Measurements from ENCODE around the gene LGALS13. TPM values are rescaled to one million over a fixed set of nuclear protein-coding genes. Genes with fewer than 3 reads are reported as not detected.
"Not testable (repeated sequence)": the region's sequence is repeated elsewhere in the genome, so short reads cannot be mapped to it uniquely, and the experiment has no call there.

LGALS13 gene
- total RNA-seq, 1 donor from 2014 or later = not detected

GRCh38 chr19:39588066-39588465 lies 14.3 kb upstream of the LGALS13 start:
- intact Hi-C loops (cut with micrococcal nuclease) = no loop called here
- Mint-ChIP-seq H3K27ac (no peak overlapping the region), H3K4me3 (no peak overlapping the region), H3K36me3 (ENCODE audit: low read depth) (no peaks in the 10 kb centered on the region), H3K4me1 (ENCODE audit: low read depth) (no peaks in the 10 kb centered on the region), H3K27me3 (ENCODE audit: insufficient read depth) (peaks cover 4% of the 10 kb centered on the region), H3K9me3 (peaks cover 16% of the 10 kb centered on the region)
- no peak for DNase-seq (ENCODE audit: low spot score)

DNA sequence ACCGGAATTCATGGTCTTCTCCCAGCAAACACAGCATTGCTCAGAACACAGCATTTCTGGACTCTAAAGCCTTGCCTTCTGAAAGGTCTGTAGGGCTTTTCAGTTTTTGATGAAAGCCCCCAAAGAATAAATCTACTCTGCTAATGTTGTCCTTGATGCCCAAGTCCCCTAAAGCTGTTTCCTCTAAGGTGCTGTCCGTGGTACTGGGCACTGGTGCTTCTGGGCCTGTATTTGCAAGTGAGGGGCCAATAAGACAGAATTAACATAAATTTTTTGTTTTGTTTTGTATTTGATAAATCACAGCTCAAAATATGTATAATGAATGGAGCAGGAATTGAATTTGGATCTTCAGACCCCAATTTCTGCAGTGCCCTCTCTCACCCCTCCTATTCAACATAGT lies 12.1 kb upstream of the LGALS13 start:
- intact Hi-C loops (cut with micrococcal nuclease) = no loop called here
- Mint-ChIP-seq H3K27me3 (ENCODE audit: insufficient read depth) (peaks cover 4% of the 10 kb centered on the region), H3K4me1 (ENCODE audit: low read depth) (no peaks in the 10 kb centered on the region), H3K27ac (no peak overlapping the region), H3K36me3 (ENCODE audit: low read depth) (no peaks in the 10 kb centered on the region), H3K9me3 (peaks cover 16% of the 10 kb centered on the region), H3K4me3 (no peak overlapping the region)
- no peak for DNase-seq (ENCODE audit: low spot score)

DNA sequence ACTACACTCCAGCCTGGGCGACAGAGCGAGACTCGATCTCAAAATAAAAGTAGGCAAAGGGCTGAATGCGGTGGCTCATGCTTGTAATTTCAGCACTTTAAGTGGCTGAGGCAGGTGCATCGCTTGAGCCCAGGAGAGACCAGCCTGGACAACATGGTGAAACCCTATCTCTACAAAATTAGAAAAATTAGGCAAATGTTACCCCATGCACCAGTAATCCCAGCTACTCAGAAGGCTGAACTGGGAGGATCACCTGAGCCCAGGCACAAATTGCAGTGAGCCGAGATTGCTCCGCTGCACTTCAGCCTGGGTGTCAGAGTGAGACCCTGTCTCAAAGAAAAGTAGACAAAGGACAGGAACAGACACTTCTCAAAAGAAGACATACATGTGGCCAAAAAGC lies 9.9 kb upstream of the LGALS13 start:
- DNase-seq (ENCODE audit: low spot score) = no peak
- intact Hi-C loops (cut with micrococcal nuclease) = no loop called here
- Mint-ChIP-seq H3K27ac (no peak overlapping the region), H3K9me3 (peaks cover 4% of the 10 kb centered on the region), H3K4me1 (ENCODE audit: low read depth) (no peaks in the 10 kb centered on the region), H3K4me3 (no peak overlapping the region), H3K27me3 (ENCODE audit: insufficient read depth) (peaks cover 4% of the 10 kb centered on the region), H3K36me3 (ENCODE audit: low read depth) (no peaks in the 10 kb centered on the region)

DNA sequence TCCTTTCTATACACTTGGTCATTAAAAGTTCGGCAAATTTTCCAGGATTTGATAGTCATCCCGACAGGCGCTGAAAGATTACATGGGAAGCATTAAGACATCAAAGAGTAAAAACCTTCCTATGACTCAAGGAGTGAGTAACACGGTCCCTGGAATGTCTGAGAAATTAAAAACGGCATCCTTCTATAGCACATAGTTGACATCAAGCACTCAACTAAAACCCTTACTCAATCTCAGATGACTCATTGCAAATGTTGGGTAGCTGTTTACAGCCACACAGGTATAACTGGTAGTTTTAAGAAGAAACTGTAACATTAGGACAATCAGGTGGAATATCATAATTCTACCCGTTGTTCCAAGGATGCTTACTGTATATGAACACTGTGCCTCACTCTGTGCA lies 6.4 kb upstream of the LGALS13 start:
- Mint-ChIP-seq H3K4me1 (ENCODE audit: low read depth) (no peaks in the 10 kb centered on the region), H3K27me3 (ENCODE audit: insufficient read depth) (peaks cover 4% of the 10 kb centered on the region), H3K4me3 (no peak overlapping the region), H3K27ac (no peak overlapping the region), H3K9me3 (peaks cover 12% of the 10 kb centered on the region), H3K36me3 (ENCODE audit: low read depth) (no peaks in the 10 kb centered on the region)
- intact Hi-C loops (cut with micrococcal nuclease) = loop anchor here (5.0 kb wide), 1 partner anchor 51 kb away; no protein-coding TSS in a partner anchor
- no peak for DNase-seq (ENCODE audit: low spot score)

- intact Hi-C loops (cut with micrococcal nuclease) = loop anchor here (5.0 kb wide), 1 partner anchor 50 kb away; no protein-coding TSS in a partner anchor
- Mint-ChIP-seq H3K4me1 (ENCODE audit: low read depth) (no peaks in the 10 kb centered on the region), H3K9me3 (peaks cover 12% of the 10 kb centered on the region), H3K27me3 (ENCODE audit: insufficient read depth) (peaks cover 2% of the 10 kb centered on the region), H3K36me3 (ENCODE audit: low read depth) (no peaks in the 10 kb centered on the region), H3K27ac (no peak overlapping the region), H3K4me3 (no peak overlapping the region)
- DNase-seq (ENCODE audit: low spot score) = no peak
Measured at GRCh38 chr19:39596911-39597310, 5.4 kb upstream of the LGALS13 start.

DNA sequence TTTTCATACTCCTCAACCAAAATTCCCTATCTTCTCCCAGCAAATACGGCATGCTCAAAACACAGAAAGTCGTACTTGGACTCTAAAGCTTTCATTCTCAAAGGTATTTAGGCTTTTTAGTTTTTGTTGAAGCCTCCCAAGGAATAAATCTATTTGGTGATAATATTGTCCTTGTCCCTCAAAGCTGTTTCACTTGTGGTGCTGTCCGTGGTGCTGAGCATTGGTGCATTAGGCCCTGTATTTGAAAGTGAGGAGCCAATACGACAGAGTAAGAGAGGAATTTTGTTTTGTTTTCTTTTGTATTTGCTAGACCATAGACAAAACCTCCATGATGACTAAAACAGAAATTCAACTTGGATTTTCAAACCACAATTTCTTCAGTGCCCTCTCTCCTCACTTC lies 3.2 kb upstream of the LGALS13 start:
- peaks cover 5% of the 10 kb centered on the region for H3K27me3 Mint-ChIP-seq (ENCODE audit: insufficient read depth)
- H3K9me3 Mint-ChIP-seq = peaks cover 12% of the 10 kb centered on the region
- no peak overlapping the region for H3K4me3 Mint-ChIP-seq
- H3K27ac Mint-ChIP-seq = no peak overlapping the region
- no peaks in the 10 kb centered on the region for H3K36me3 Mint-ChIP-seq (ENCODE audit: low read depth)
- no peaks in the 10 kb centered on the region for H3K4me1 Mint-ChIP-seq (ENCODE audit: low read depth)
- intact Hi-C loops (cut with micrococcal nuclease) = loop anchor here (5.0 kb wide), 1 partner anchor 48 kb away; no protein-coding TSS in a partner anchor
- no peak for DNase-seq (ENCODE audit: low spot score)

DNA sequence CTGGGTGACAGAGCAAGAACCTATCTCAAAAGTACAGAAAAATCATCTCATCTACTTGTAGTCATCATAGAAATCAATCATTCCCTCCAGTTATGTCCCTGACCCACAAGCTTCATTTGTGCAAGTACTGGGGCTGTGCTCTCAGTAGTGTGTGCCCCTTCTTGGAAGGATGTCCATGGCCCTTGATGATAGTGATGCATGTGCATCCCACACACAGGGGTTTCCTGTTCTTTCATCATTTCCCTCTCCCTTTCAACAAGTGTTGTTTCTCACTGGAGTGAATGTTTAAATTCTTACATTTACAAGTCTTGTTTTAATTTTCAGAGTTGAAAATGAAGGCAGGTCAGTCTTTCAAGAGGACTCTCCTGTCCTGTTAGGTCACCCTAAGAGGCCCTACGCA lies 1.5 kb downstream of the LGALS13 start:
- H3K9me3 Mint-ChIP-seq = peaks cover 12% of the 10 kb centered on the region
- H3K27ac Mint-ChIP-seq = no peak overlapping the region
- H3K36me3 Mint-ChIP-seq (ENCODE audit: low read depth) = no peaks in the 10 kb centered on the region
- H3K4me1 Mint-ChIP-seq (ENCODE audit: low read depth) = no peaks in the 10 kb centered on the region
- H3K27me3 Mint-ChIP-seq (ENCODE audit: insufficient read depth) = peaks cover 5% of the 10 kb centered on the region
- intact Hi-C loops (cut with micrococcal nuclease) = no loop called here
- no peak for DNase-seq (ENCODE audit: low spot score)
- H3K4me3 Mint-ChIP-seq = no peak overlapping the region

DNA sequence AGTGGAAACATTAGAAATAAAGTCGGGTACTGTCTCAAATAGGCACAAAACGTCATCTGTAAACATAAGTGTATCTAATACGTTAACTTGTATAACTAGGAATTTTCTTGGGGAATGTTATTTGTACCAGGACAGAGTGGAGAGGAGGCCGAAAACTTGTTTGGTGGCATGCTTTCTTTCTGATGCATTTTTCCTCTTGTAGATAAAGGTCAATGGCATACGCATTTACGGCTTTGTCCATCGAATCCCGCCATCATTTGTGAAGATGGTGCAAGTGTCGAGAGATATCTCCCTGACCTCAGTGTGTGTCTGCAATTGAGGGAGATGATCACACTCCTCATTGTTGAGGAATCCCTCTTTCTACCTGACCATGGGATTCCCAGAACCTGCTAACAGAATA lies 4.7 kb downstream of the LGALS13 start:
- Mint-ChIP-seq H3K4me1 (ENCODE audit: low read depth) (no peaks in the 10 kb centered on the region), H3K27me3 (ENCODE audit: insufficient read depth) (peaks cover 3% of the 10 kb centered on the region), H3K4me3 (no peak overlapping the region), H3K9me3 (no peaks in the 10 kb centered on the region), H3K27ac (no peak overlapping the region), H3K36me3 (ENCODE audit: low read depth) (no peaks in the 10 kb centered on the region)
- no peak for DNase-seq (ENCODE audit: low spot score)
- intact Hi-C loops (cut with micrococcal nuclease) = no loop called here

- Mint-ChIP-seq H3K4me1 (ENCODE audit: low read depth) (no peaks in the 10 kb centered on the region), H3K27ac (no peak overlapping the region), H3K27me3 (ENCODE audit: insufficient read depth) (peaks cover 3% of the 10 kb centered on the region), H3K36me3 (ENCODE audit: low read depth) (no peaks in the 10 kb centered on the region), H3K9me3 (peaks cover 3% of the 10 kb centered on the region), H3K4me3 (no peak overlapping the region)
- DNase-seq (ENCODE audit: low spot score) = no peak
- intact Hi-C loops (cut with micrococcal nuclease) = no loop called here
Measured at GRCh38 chr19:39607561-39607960, 5.2 kb downstream of the LGALS13 start.

- DNase-seq (ENCODE audit: low spot score) = no peak
- H3K4me3 Mint-ChIP-seq = no peak overlapping the region
- intact Hi-C loops (cut with micrococcal nuclease) = no loop called here
- H3K9me3 Mint-ChIP-seq = peaks cover 13% of the 10 kb centered on the region
- H3K27me3 Mint-ChIP-seq (ENCODE audit: insufficient read depth) = peaks cover 6% of the 10 kb centered on the region
- no peak overlapping the region for H3K27ac Mint-ChIP-seq
- H3K4me1 Mint-ChIP-seq (ENCODE audit: low read depth) = no peaks in the 10 kb centered on the region
- no peaks in the 10 kb centered on the region for H3K36me3 Mint-ChIP-seq (ENCODE audit: low read depth)
Measured at GRCh38 chr19:39613597-39613996, 11.3 kb downstream of the LGALS13 start.

GRCh38 chr19:39617745-39618144 lies 15.4 kb downstream of the LGALS13 start:
- DNase-seq (ENCODE audit: low spot score) = no peak
- intact Hi-C loops (cut with micrococcal nuclease) = no loop called here
- no peaks in the 10 kb centered on the region for H3K4me1 Mint-ChIP-seq (ENCODE audit: low read depth)
- H3K27ac Mint-ChIP-seq = no peak overlapping the region
- H3K4me3 Mint-ChIP-seq = no peak overlapping the region
- peaks cover 16% of the 10 kb centered on the region for H3K27me3 Mint-ChIP-seq (ENCODE audit: insufficient read depth)
- peaks cover 9% of the 10 kb centered on the region for H3K9me3 Mint-ChIP-seq
- no peaks in the 10 kb centered on the region for H3K36me3 Mint-ChIP-seq (ENCODE audit: low read depth)

DNA sequence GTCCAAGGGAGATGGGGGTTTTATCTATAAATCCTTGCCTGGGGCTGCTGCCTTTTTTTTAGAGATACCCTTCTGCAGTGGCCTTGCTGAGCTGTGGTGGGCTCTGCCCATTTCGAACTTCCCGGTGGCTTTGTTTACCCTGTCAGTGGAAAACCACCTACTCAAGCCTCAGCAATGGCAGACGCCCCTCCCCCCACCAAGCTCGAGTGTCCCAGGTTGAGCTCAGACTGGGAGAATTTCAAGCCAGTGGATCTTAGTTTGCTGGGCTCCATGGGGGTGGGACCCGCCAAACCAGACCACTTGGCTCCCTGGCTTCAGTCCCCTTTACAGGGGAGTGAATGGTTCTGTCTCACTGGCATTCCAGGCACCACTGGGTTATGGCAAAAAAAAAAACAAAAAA lies 21.6 kb downstream of the LGALS13 start:
- intact Hi-C loops (cut with micrococcal nuclease) = no loop called here
- no peaks in the 10 kb centered on the region for H3K9me3 Mint-ChIP-seq
- H3K27ac Mint-ChIP-seq = no peak overlapping the region
- H3K4me3 Mint-ChIP-seq = no peak overlapping the region
- no peaks in the 10 kb centered on the region for H3K4me1 Mint-ChIP-seq (ENCODE audit: low read depth)
- H3K36me3 Mint-ChIP-seq (ENCODE audit: low read depth) = no peaks in the 10 kb centered on the region
- DNase-seq (ENCODE audit: low spot score) = no peak
- H3K27me3 Mint-ChIP-seq (ENCODE audit: insufficient read depth) = peaks cover 18% of the 10 kb centered on the region

DNA sequence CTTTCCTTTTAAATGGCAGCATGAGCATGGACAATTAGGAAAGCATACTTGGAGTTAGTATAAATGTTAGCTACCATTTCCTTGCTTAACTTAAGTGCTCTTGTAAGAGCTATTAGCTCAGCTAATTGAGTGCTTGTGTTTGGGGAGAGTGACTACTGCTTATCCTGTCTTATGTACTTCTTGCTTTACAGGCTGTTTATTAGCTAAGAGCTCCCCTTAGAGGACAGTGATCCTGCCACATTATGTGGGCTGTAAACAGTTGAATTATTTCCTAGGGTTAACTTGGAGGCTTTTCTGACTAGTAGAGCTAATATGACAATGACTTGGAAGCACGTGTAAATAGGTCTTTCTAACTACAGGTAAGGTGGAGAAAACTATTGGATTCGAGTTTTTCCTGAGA lies 25.3 kb downstream of the LGALS13 start:
- peaks cover 11% of the 10 kb centered on the region for H3K27me3 Mint-ChIP-seq (ENCODE audit: insufficient read depth)
- not testable (repeated sequence) for H3K4me1 Mint-ChIP-seq (ENCODE audit: low read depth); H3K36me3 Mint-ChIP-seq (ENCODE audit: low read depth); H3K27ac Mint-ChIP-seq; H3K9me3 Mint-ChIP-seq; DNase-seq (ENCODE audit: low spot score); H3K4me3 Mint-ChIP-seq
- intact Hi-C loops (cut with micrococcal nuclease) = loop anchor here (1.0 kb wide), 1 partner anchor 76 kb away; no protein-coding TSS in a partner anchor

- no peak for DNase-seq (ENCODE audit: low spot score)
- Mint-ChIP-seq H3K4me1 (ENCODE audit: low read depth) (no peaks in the 10 kb centered on the region), H3K27ac (no peak overlapping the region), H3K36me3 (ENCODE audit: low read depth) (no peaks in the 10 kb centered on the region), H3K9me3 (peaks cover 6% of the 10 kb centered on the region), H3K4me3 (no peak overlapping the region), H3K27me3 (ENCODE audit: insufficient read depth) (peaks cover 5% of the 10 kb centered on the region)
- intact Hi-C loops (cut with micrococcal nuclease) = no loop called here
Measured at GRCh38 chr19:39631178-39631577, 28.9 kb downstream of the LGALS13 start.
